SK-N-SH treated with all-trans-retinoic acid at 6 μM for 48 hours (cell line): Measurements from ENCODE around the gene CDC5L.
A peak's percentile ranks its signal among the peaks of the same experiment; 100 is the strongest.

Experiments used
- ATAC-seq: fragments of 200-7000 bp; cut with Tn5 transposase; 3 replicates; pipeline ENCODE4 v1.9.1; 2020; ENCODE audit warnings: mild to moderate bottlenecking, moderate library complexity
- ARNTL ChIP-seq: fragments of 450-650 bp; formaldehyde crosslinking; IDR thresholded peaks from 2 replicates; pipeline ENCODE4 v1.5.0; 2020; ENCODE audit warnings: low read depth, mild to moderate bottlenecking, moderate library complexity, borderline replicate concordance
- BACH2 ChIP-seq: fragments of 250-450 bp; sonication (Bioruptor Pico); IDR thresholded peaks from 2 replicates; pipeline ENCODE4 v1.9.0; 2021; ENCODE audit warnings: mild to moderate bottlenecking, borderline replicate concordance
- CREB5 ChIP-seq: fragments of 250-450 bp; sonication (Bioruptor Pico); IDR thresholded peaks from 2 replicates; pipeline ENCODE4 v1.5.1; 2020; ENCODE audit warnings: low read depth, mild to moderate bottlenecking, moderate library complexity
- CSDC2 ChIP-seq: fragments of 250-450 bp; sonication (Bioruptor Pico); IDR thresholded peaks from 2 replicates; pipeline ENCODE4 v1.5.0; 2020; ENCODE audit warnings: mild to moderate bottlenecking, moderate library complexity
- CSRNP3 ChIP-seq: fragments of 250-450 bp; sonication (Bioruptor Pico); IDR thresholded peaks from 2 replicates; pipeline ENCODE4 v1.5.1; 2021; ENCODE audit warnings: mild to moderate bottlenecking, moderate library complexity
- ESRRG ChIP-seq: fragments of 250-450 bp; sonication (Bioruptor Pico); IDR thresholded peaks from 2 replicates; pipeline ENCODE4 v1.6.1; 2021; ENCODE audit warnings: mild to moderate bottlenecking
- GLIS3 ChIP-seq: fragments of 250-450 bp; sonication (Bioruptor Pico); IDR thresholded peaks from 2 replicates; pipeline ENCODE4 v1.5.0; 2020; ENCODE audit warnings: mild to moderate bottlenecking, moderate library complexity
- OSR1 ChIP-seq: fragments of 250-450 bp; sonication (Bioruptor Pico); IDR thresholded peaks from 2 replicates; pipeline ENCODE4 v1.8.0; 2022; ENCODE audit warnings: moderate library complexity, mild to moderate bottlenecking, inconsistent platforms
- PPARA ChIP-seq: fragments of 250-450 bp; sonication (Bioruptor Pico); IDR thresholded peaks from 2 replicates; pipeline ENCODE4 v1.5.0; 2020; ENCODE audit warnings: mild to moderate bottlenecking, borderline replicate concordance
- RARB ChIP-seq: fragments of 250-450 bp; sonication (Bioruptor Pico); IDR thresholded peaks from 2 replicates; pipeline ENCODE4 v1.8.0; 2021; ENCODE audit warnings: mild to moderate bottlenecking, moderate library complexity
- SNAI2 ChIP-seq: fragments of 250-450 bp; sonication (Bioruptor Pico); IDR thresholded peaks from 2 replicates; pipeline ENCODE4 v1.5.0; 2020; ENCODE audit warnings: mild to moderate bottlenecking, moderate library complexity
- TCF4 ChIP-seq: fragments of 250-450 bp; sonication (Bioruptor Pico); IDR thresholded peaks from 2 replicates; pipeline ENCODE4 v1.8.0; 2021; ENCODE audit warnings: mild to moderate bottlenecking, moderate library complexity, borderline replicate concordance
- TOX ChIP-seq: fragments of 250-450 bp; sonication (Bioruptor Pico); IDR thresholded peaks from 2 replicates; pipeline ENCODE4 v1.8.0; 2021; ENCODE audit warnings: mild to moderate bottlenecking, moderate library complexity, borderline replicate concordance
- ZC3H10 ChIP-seq: fragments of 250-450 bp; sonication (Bioruptor Pico); IDR thresholded peaks from 2 replicates; pipeline ENCODE4 v1.5.1; 2021; ENCODE audit warnings: mild to moderate bottlenecking, moderate library complexity
- ZFP30 ChIP-seq: fragments of 450-650 bp; formaldehyde crosslinking; IDR thresholded peaks from 2 replicates; pipeline ENCODE4 v1.5.0; 2022; ENCODE audit warnings: mild to moderate bottlenecking, moderate library complexity
- ZNF565 ChIP-seq: fragments of 450-650 bp; formaldehyde crosslinking; conservative IDR thresholded peaks from 2 replicates; pipeline ENCODE4 v1.5.0; 2020; ENCODE audit warnings: low read depth, mild to moderate bottlenecking, moderate library complexity
- ZNF70 ChIP-seq: fragments of 450-650 bp; formaldehyde crosslinking; IDR thresholded peaks from 2 replicates; pipeline ENCODE4 v1.5.0; 2020; ENCODE audit warnings: mild to moderate bottlenecking, moderate library complexity
- TF ChIP-seq, protein P1 (sequence below): fragments of 250-450 bp; sonication (Bioruptor Pico); IDR thresholded peaks from 2 replicates; pipeline ENCODE4 v1.8.0; 2020; ENCODE audit warnings: mild to moderate bottlenecking, moderate library complexity, borderline replicate concordance
- TF ChIP-seq, protein P2 (sequence below): fragments of 250-450 bp; sonication (Bioruptor Pico); IDR thresholded peaks from 2 replicates; pipeline ENCODE4 v1.5.0; 2020; ENCODE audit warnings: mild to moderate bottlenecking, moderate library complexity

The CDC5L gene

DNA sequence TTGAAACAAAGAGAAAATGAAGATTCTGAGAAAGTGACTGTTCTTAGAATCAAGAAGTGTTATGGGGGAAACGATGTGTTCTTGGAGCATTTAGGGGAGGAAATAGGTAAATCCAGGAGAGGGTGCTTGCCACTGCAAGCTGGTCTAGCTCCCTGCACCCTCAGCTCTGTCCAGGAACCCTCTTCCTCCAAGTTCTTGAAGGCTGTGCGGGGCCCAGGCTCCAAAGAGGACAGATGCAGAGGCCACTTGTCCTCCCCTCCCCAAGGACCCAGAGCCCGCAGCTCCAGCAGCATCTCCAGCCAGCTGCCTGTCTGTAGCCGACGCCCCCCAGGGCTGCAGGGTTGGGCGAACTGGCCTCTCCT, 87.9 kb downstream of the CDC5L start:
- peak; percentile 67 for ATAC-seq
- TF ChIP-seq ZNF70, result no peak
- no peak for TF ChIP-seq CSDC2 (CRISPR knock-in tag)
- TF ChIP-seq RARB (CRISPR knock-in tag), result no peak
- no peak for TF ChIP-seq TCF4 (CRISPR knock-in tag)
- TF ChIP-seq, protein P1, sequence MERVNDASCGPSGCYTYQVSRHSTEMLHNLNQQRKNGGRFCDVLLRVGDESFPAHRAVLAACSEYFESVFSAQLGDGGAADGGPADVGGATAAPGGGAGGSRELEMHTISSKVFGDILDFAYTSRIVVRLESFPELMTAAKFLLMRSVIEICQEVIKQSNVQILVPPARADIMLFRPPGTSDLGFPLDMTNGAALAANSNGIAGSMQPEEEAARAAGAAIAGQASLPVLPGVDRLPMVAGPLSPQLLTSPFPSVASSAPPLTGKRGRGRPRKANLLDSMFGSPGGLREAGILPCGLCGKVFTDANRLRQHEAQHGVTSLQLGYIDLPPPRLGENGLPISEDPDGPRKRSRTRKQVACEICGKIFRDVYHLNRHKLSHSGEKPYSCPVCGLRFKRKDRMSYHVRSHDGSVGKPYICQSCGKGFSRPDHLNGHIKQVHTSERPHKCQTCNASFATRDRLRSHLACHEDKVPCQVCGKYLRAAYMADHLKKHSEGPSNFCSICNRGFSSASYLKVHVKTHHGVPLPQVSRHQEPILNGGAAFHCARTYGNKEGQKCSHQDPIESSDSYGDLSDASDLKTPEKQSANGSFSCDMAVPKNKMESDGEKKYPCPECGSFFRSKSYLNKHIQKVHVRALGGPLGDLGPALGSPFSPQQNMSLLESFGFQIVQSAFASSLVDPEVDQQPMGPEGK (CRISPR knock-in tag), result no peak
- TF ChIP-seq ARNTL, result no peak
- no peak for TF ChIP-seq ZC3H10 (CRISPR knock-in tag)
- no peak for TF ChIP-seq ESRRG (CRISPR knock-in tag)
- no peak for TF ChIP-seq ZNF565 (CRISPR knock-in tag)
- TF ChIP-seq GLIS3, result no peak
- no peak for TF ChIP-seq TOX (CRISPR knock-in tag)
- no peak for TF ChIP-seq CSRNP3 (CRISPR knock-in tag)

DNA sequence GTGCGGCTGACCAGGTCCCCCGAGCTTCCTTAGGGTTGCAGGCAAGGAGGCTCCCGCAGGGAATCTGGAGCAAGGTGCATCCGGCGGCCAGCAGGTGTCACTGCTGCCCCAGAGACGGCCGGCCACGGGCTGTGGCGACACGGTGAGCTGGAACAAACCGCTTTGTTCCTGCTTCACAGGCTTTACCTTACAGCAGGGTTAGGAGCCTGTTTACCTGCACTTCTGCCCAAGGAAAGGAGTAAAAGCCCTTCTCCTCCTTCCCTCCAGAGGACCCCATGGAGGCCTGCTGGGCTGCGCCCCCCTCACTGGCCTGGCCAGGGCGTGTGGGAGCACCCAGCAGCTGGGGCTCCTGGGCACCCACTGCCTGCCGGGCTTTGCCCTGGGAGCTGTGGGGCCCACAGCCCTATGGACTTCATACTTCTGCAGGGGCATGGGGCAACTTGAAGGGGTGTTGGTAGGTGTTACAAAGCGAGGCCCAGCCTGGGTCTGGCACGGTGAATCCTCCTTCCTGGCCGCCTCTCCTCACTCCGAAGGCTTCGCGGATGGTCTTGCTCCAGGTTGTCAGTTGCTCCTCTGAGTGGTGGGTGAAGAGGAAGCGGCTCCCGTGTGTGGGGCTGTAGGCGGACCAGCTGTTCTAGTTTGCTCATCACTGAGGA, 88.4 kb downstream of the CDC5L start:
- peak; percentile 99 for ATAC-seq
- TF ChIP-seq ZFP30, result no peak
- TF ChIP-seq GLIS3, result no peak
- peak; percentile 25; the same call in 1 of the 2 replicates for TF ChIP-seq ZNF70
- TF ChIP-seq, all 23 proteins: peak for 1

DNA sequence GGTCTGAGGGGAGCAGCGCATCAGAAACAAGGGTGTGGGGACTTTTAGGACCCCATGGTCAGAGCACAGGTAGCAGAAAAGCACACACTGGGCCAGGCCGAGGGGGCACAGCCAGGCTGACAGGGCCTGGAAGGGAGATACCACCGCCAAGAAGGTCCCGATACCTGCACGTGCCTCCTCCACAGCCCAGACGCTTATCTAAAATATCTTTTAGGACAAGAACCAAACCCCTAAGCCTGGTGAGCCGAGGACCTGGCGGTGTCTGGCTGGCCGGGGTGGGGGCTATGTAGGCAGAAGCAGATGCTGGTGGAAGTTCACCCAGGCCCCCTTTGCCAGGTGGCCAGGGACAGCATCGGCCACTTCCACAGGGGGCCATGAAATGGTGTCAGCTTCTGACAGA, 89.3 kb downstream of the CDC5L start:
- TF ChIP-seq ZC3H10 (CRISPR knock-in tag) (no peak), ZNF70 (no peak), RARB (CRISPR knock-in tag) (no peak), TCF4 (CRISPR knock-in tag) (no peak), ZFP30 (no peak), CSRNP3 (CRISPR knock-in tag) (no peak)
- TF ChIP-seq, all 23 proteins: peak for 0
- ATAC-seq, result no peak

GRCh38 chr6:44477293-44477894, 89.9 kb downstream of the CDC5L start:
- no peak for TF ChIP-seq RARB (CRISPR knock-in tag)
- TF ChIP-seq OSR1 (CRISPR knock-in tag), result no peak
- TF ChIP-seq PPARA, result no peak
- TF ChIP-seq SNAI2 (CRISPR knock-in tag), result no peak
- TF ChIP-seq ZNF565 (CRISPR knock-in tag), result no peak
- TF ChIP-seq ESRRG (CRISPR knock-in tag), result no peak
- TF ChIP-seq, protein P2, sequence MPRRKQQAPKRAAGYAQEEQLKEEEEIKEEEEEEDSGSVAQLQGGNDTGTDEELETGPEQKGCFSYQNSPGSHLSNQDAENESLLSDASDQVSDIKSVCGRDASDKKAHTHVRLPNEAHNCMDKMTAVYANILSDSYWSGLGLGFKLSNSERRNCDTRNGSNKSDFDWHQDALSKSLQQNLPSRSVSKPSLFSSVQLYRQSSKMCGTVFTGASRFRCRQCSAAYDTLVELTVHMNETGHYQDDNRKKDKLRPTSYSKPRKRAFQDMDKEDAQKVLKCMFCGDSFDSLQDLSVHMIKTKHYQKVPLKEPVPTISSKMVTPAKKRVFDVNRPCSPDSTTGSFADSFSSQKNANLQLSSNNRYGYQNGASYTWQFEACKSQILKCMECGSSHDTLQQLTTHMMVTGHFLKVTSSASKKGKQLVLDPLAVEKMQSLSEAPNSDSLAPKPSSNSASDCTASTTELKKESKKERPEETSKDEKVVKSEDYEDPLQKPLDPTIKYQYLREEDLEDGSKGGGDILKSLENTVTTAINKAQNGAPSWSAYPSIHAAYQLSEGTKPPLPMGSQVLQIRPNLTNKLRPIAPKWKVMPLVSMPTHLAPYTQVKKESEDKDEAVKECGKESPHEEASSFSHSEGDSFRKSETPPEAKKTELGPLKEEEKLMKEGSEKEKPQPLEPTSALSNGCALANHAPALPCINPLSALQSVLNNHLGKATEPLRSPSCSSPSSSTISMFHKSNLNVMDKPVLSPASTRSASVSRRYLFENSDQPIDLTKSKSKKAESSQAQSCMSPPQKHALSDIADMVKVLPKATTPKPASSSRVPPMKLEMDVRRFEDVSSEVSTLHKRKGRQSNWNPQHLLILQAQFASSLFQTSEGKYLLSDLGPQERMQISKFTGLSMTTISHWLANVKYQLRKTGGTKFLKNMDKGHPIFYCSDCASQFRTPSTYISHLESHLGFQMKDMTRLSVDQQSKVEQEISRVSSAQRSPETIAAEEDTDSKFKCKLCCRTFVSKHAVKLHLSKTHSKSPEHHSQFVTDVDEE (CRISPR knock-in tag), result no peak
- no peak for TF ChIP-seq BACH2 (CRISPR knock-in tag)
- no peak for TF ChIP-seq CREB5 (CRISPR knock-in tag)

More at GRCh38 chr6:44477293-44477894, 89.9 kb downstream of the CDC5L start:
- no peak for ATAC-seq
